Nephron progenitor cell (in vitro differentiated cells): ENCODE measurements around the gene TMEM141.
A peak's percentile ranks its signal among the peaks of the same experiment; 100 is the strongest.
"Not testable (repeated sequence)": the region's sequence is repeated elsewhere in the genome, so short reads cannot be mapped to it uniquely, and the experiment has no call there.

ENCODE experiments used
- DNase-seq: peaks from one replicate; pipeline ENCODE4 v3.0.0; 2021
- H3K27ac Mint-ChIP-seq: 2 replicates; pipeline ENCODE4 v1.8.0; 2021; ENCODE audit warnings: mild to moderate bottlenecking, moderate library complexity, mixed read lengths
- H3K27me3 Mint-ChIP-seq: 2 replicates; pipeline ENCODE4 v1.8.0; 2021; ENCODE audit warnings: mild to moderate bottlenecking, low read depth, mixed read lengths; ENCODE audit not compliant: poor library complexity
- H3K36me3 Mint-ChIP-seq: 2 replicates; pipeline ENCODE4 v1.8.0; 2021; ENCODE audit warnings: low read depth, mixed read lengths
- H3K4me1 Mint-ChIP-seq: 2 replicates; pipeline ENCODE4 v1.8.0; 2021; ENCODE audit warnings: mixed read lengths
- H3K4me3 Mint-ChIP-seq: 2 replicates; pipeline ENCODE4 v1.8.0; 2021; ENCODE audit warnings: mild to moderate bottlenecking, moderate library complexity, mixed read lengths
- H3K9me3 Mint-ChIP-seq: 2 replicates; pipeline ENCODE4 v1.8.0; 2021; ENCODE audit warnings: mild to moderate bottlenecking, moderate library complexity, mixed read lengths
- CTCF ChIP-seq: fragments of 200-600 bp; sonication (generic); IDR thresholded peaks from 2 replicates; pipeline ENCODE4 v1.5.0; 2021; ENCODE audit warnings: antibody characterized with exemption

Gene TMEM141

GRCh38 chr9:136802321-136802720, 11.2 kb downstream of the TMEM141 start:
- no peak for DNase-seq
- H3K4me1 Mint-ChIP-seq, result peaks cover 37% of the 10 kb centered on the region
- H3K36me3 Mint-ChIP-seq, result peaks cover 14% of the 10 kb centered on the region
- no peak overlapping the region for H3K27ac Mint-ChIP-seq
- TF ChIP-seq CTCF, result no peak
- H3K9me3 Mint-ChIP-seq, result no peaks in the 10 kb centered on the region
- H3K27me3 Mint-ChIP-seq, result peaks cover 5% of the 10 kb centered on the region
- no peak overlapping the region for H3K4me3 Mint-ChIP-seq

- H3K4me3 Mint-ChIP-seq, H3K27me3 Mint-ChIP-seq, H3K9me3 Mint-ChIP-seq, H3K27ac Mint-ChIP-seq, DNase-seq: not testable (repeated sequence)
- Mint-ChIP-seq H3K4me1 (peaks cover 34% of the 10 kb centered on the region), H3K36me3 (peaks cover 14% of the 10 kb centered on the region)
These were observed 11.9 kb downstream of the TMEM141 start for GRCh38 chr9:136803009-136803550.

- no peak overlapping the region for H3K4me3 Mint-ChIP-seq
- peak overlapping the region; percentile 83 for H3K27ac Mint-ChIP-seq
- no peak for TF ChIP-seq CTCF
- peaks cover 35% of the 10 kb centered on the region for H3K4me1 Mint-ChIP-seq
- peaks cover 14% of the 10 kb centered on the region for H3K36me3 Mint-ChIP-seq
- no peaks in the 10 kb centered on the region for H3K9me3 Mint-ChIP-seq
- DNase-seq, result no peak
- peaks cover 5% of the 10 kb centered on the region for H3K27me3 Mint-ChIP-seq
These were observed 12.7 kb downstream of the TMEM141 start for GRCh38 chr9:136803551-136804508.

- TF ChIP-seq CTCF, result no peak
- peaks cover 44% of the 10 kb centered on the region for H3K4me1 Mint-ChIP-seq
- no peaks in the 10 kb centered on the region for H3K27me3 Mint-ChIP-seq
- no peak for DNase-seq
- H3K9me3 Mint-ChIP-seq, result no peaks in the 10 kb centered on the region
- no peak overlapping the region for H3K4me3 Mint-ChIP-seq
- peaks cover 16% of the 10 kb centered on the region for H3K36me3 Mint-ChIP-seq
- no peak overlapping the region for H3K27ac Mint-ChIP-seq
These were observed 13.5 kb downstream of the TMEM141 start for GRCh38 chr9:136804509-136805206.

GRCh38 chr9:136805207-136805740, 14.1 kb downstream of the TMEM141 start:
- Mint-ChIP-seq H3K36me3 (peaks cover 22% of the 10 kb centered on the region), H3K27me3 (no peaks in the 10 kb centered on the region), H3K9me3 (no peaks in the 10 kb centered on the region), H3K4me3 (peak overlapping the region; percentile 60), H3K27ac (no peak overlapping the region), H3K4me1 (peaks cover 46% of the 10 kb centered on the region)
- DNase-seq, result no peak
- TF ChIP-seq CTCF, result no peak

GRCh38 chr9:136806067-136806466, 14.9 kb downstream of the TMEM141 start:
- H3K9me3 Mint-ChIP-seq, result no peaks in the 10 kb centered on the region
- DNase-seq, result no peak
- no peaks in the 10 kb centered on the region for H3K27me3 Mint-ChIP-seq
- TF ChIP-seq CTCF, result no peak
- H3K4me3 Mint-ChIP-seq, result peak overlapping the region; percentile 85
- peaks cover 46% of the 10 kb centered on the region for H3K4me1 Mint-ChIP-seq
- H3K27ac Mint-ChIP-seq, result no peak overlapping the region
- H3K36me3 Mint-ChIP-seq, result peaks cover 27% of the 10 kb centered on the region
